ENCODE results near the gene MTR. TPM values are rescaled to one million over a fixed set of nuclear protein-coding genes. Genes with fewer than 3 reads are reported as not detected.

The MTR gene
- total RNA-seq, 1 experiment from 2014 or later, result 35.5 TPM

GRCh38 chr1:236754525-236755210 is 40.4 kb upstream of the MTR start:
- H2BK20ac ChIP-seq (ENCODE audit: low read depth, low read length, poor library complexity, severe bottlenecking), result no peak overlapping the region
- H3K18ac ChIP-seq (ENCODE audit: insufficient read length, low read depth, low read length), result no peak overlapping the region
- no peak overlapping the region for H2AFZ ChIP-seq (ENCODE audit: low read length)
- Mint-ChIP-seq H3K27me3 (ENCODE audit: low read depth) (no peaks in the 10 kb centered on the region), H3K36me3 (ENCODE audit: insufficient read depth in 1 of 3, low read depth in 3 of 3) (peaks cover 0 to 8% (median 6%) of the 10 kb centered on the region in 3 experiments; a peak in 3 of 7 replicates), H3K27ac (peak overlapping the region in 1 of 3 experiments; percentile 4; a peak in 1 of 7 replicates), H3K4me3 (no peak overlapping the region), H3K4me1 (peaks cover 2 to 4% of the 10 kb centered on the region in 2 experiments; a peak in 3 of 4 replicates), H3K9me3 (no peaks in the 10 kb centered on the region)
- no peak overlapping the region for H3K23ac ChIP-seq (ENCODE audit: insufficient read length, low read depth, low read length)
- H3K14ac ChIP-seq (ENCODE audit: insufficient read depth, low read length), result no peak overlapping the region
- no peak for TF ChIP-seq CTCF (conservative IDR thresholded peaks at IDR 0.05)
- no peak overlapping the region for H3K4ac ChIP-seq (ENCODE audit: low read depth, low read length)
- no peak for DNase-seq
- no peak overlapping the region for H4K8ac ChIP-seq (replicated peaks; ENCODE audit: insufficient read length, low read depth, low read length)
- no peak overlapping the region for H3K4me2 ChIP-seq (ENCODE audit: insufficient read depth, insufficient read length, low read length)
- H2BK15ac ChIP-seq (ENCODE audit: low read depth, low read length), result no peak overlapping the region
- no peaks in the 10 kb centered on the region for H3K79me2 ChIP-seq (ENCODE audit: insufficient read depth, low read length)
- no peaks in the 10 kb centered on the region for H3K23me2 ChIP-seq (ENCODE audit: insufficient read length, low read depth, low read length, poor library complexity, severe bottlenecking)
- WGBS (ENCODE audit: extremely low coverage, insufficient read length, low lambda C conversion rate), result no CpG with 5 or more reads among the region's 18 CpGs
- no peak overlapping the region for H3K56ac ChIP-seq (ENCODE audit: insufficient read length, low read depth, low read length)
- H3K79me1 ChIP-seq (ENCODE audit: insufficient read depth, low read depth, low read length, poor library complexity, severe bottlenecking), result no peaks in the 10 kb centered on the region
- no peak overlapping the region for H2BK12ac ChIP-seq (ENCODE audit: insufficient read length, low read depth, low read length)
- H4K20me1 ChIP-seq (ENCODE audit: control insufficient read depth, insufficient read depth, insufficient read length), result no peaks in the 10 kb centered on the region
- H2BK5ac ChIP-seq (ENCODE audit: insufficient read length, low read length), result no peak overlapping the region
- no peak overlapping the region for H2BK120ac ChIP-seq (ENCODE audit: low read depth, low read length, poor library complexity, severe bottlenecking)
- no peaks in the 10 kb centered on the region for H3K4me1 ChIP-seq (ENCODE audit: insufficient read depth, low read length)
- no peaks in the 10 kb centered on the region for H3K9me3 ChIP-seq (ENCODE audit: control insufficient read depth, low read depth, low read length)
- no peak overlapping the region for H3K27ac ChIP-seq (ENCODE audit: insufficient read length, low read depth, low read length)
- H3K27me3 ChIP-seq (ENCODE audit: insufficient read depth, low read length), result no peaks in the 10 kb centered on the region
- no peak overlapping the region for H2AK5ac ChIP-seq (ENCODE audit: insufficient read length, low read length)
- H3T11ph ChIP-seq (ENCODE audit: low read length), result no peak overlapping the region
- no peak overlapping the region for H4K5ac ChIP-seq (ENCODE audit: insufficient read length, low read depth, low read length)
- H3K9ac ChIP-seq (ENCODE audit: extremely low read depth, insufficient read length, low read length), result no peak overlapping the region
- no peak overlapping the region for H4K91ac ChIP-seq (ENCODE audit: insufficient read length, low read depth, low read length)
